ENCODE measurements around the gene ERO1A.
A peak's percentile ranks its signal among the peaks of the same experiment; 100 is the strongest.

Gene ERO1A

GRCh38 chr14:52660325-52660724 lies 35.0 kb downstream of the ERO1A start:
- peaks cover 2% of the 10 kb centered on the region; the same call in 1 of the 2 replicates for H3F3A ChIP-seq (ENCODE audit: control insufficient read depth, insufficient read depth)
- H4K20me1 ChIP-seq (ENCODE audit: control insufficient read depth, insufficient read depth, low read depth, low read length), result no peaks in the 10 kb centered on the region
- H3K4me1 ChIP-seq (ENCODE audit: control insufficient read depth, low read length), result no peaks in the 10 kb centered on the region
- no peak overlapping the region for H3K4me2 ChIP-seq (ENCODE audit: low read length)
- H3K9me2 ChIP-seq (replicated peaks; ENCODE audit: control insufficient read depth, low read length), result no peaks in the 10 kb centered on the region
- TF ChIP-seq EZH2phosphoT487 (IDR thresholded peaks at IDR 0.05; ENCODE audit: borderline replicate concordance, low read length) (no peak), CTCF (IDR thresholded peaks at IDR 0.05; ENCODE audit: low read depth, low read length, poor library complexity, severe bottlenecking) (no peak)
- H3K9me3 ChIP-seq (ENCODE audit: control insufficient read depth, insufficient read depth, low read length), result no peaks in the 10 kb centered on the region
- H3K27ac ChIP-seq (ENCODE audit: low read depth, low read length), result no peak overlapping the region
- no peaks in the 10 kb centered on the region for H3K27me3 ChIP-seq (ENCODE audit: control insufficient read depth, low read length)
- no peaks in the 10 kb centered on the region for H3K79me2 ChIP-seq (ENCODE audit: control insufficient read depth, low read length)
- no peak overlapping the region for H3K4me3 ChIP-seq (ENCODE audit: low read length)
- peaks cover 22% of the 10 kb centered on the region for H3K36me3 ChIP-seq (ENCODE audit: control insufficient read depth, low read length)

GRCh38 chr14:52656905-52657304 lies 38.5 kb downstream of the ERO1A start:
- Histone ChIP-seq H3K36me3 (ENCODE audit: control insufficient read depth, low read length) (peaks cover 32% of the 10 kb centered on the region), H3K4me2 (ENCODE audit: low read length) (no peak overlapping the region), H3K4me3 (ENCODE audit: low read length) (no peak overlapping the region), H3K9me2 (replicated peaks; ENCODE audit: control insufficient read depth, low read length) (no peaks in the 10 kb centered on the region), H3K4me1 (ENCODE audit: control insufficient read depth, low read length) (no peaks in the 10 kb centered on the region), H3K9me3 (ENCODE audit: control insufficient read depth, insufficient read depth, low read length) (no peaks in the 10 kb centered on the region), H4K20me1 (ENCODE audit: control insufficient read depth, insufficient read depth, low read depth, low read length) (no peaks in the 10 kb centered on the region), H3F3A (ENCODE audit: control insufficient read depth, insufficient read depth) (no peaks in the 10 kb centered on the region), H3K27ac (ENCODE audit: low read depth, low read length) (no peak overlapping the region), H3K27me3 (ENCODE audit: control insufficient read depth, low read length) (no peaks in the 10 kb centered on the region), H3K79me2 (ENCODE audit: control insufficient read depth, low read length) (no peaks in the 10 kb centered on the region)
- TF ChIP-seq CTCF (IDR thresholded peaks at IDR 0.05; ENCODE audit: low read depth, low read length, poor library complexity, severe bottlenecking), result no peak
- no peak for TF ChIP-seq EZH2phosphoT487 (IDR thresholded peaks at IDR 0.05; ENCODE audit: borderline replicate concordance, low read length)

- Histone ChIP-seq H3F3A (ENCODE audit: control insufficient read depth, insufficient read depth) (no peaks in the 10 kb centered on the region), H3K27ac (ENCODE audit: low read depth, low read length) (no peak overlapping the region), H4K20me1 (ENCODE audit: control insufficient read depth, insufficient read depth, low read depth, low read length) (no peaks in the 10 kb centered on the region), H3K27me3 (ENCODE audit: control insufficient read depth, low read length) (no peaks in the 10 kb centered on the region), H3K79me2 (ENCODE audit: control insufficient read depth, low read length) (no peaks in the 10 kb centered on the region), H3K36me3 (ENCODE audit: control insufficient read depth, low read length) (peaks cover 47% of the 10 kb centered on the region), H3K9me2 (replicated peaks; ENCODE audit: control insufficient read depth, low read length) (no peaks in the 10 kb centered on the region), H3K4me2 (ENCODE audit: low read length) (no peak overlapping the region), H3K9me3 (ENCODE audit: control insufficient read depth, insufficient read depth, low read length) (no peaks in the 10 kb centered on the region), H3K4me1 (ENCODE audit: control insufficient read depth, low read length) (no peaks in the 10 kb centered on the region), H3K4me3 (ENCODE audit: low read length) (no peak overlapping the region)
- peak; percentile 22 for TF ChIP-seq CTCF (IDR thresholded peaks at IDR 0.05; ENCODE audit: low read depth, low read length, poor library complexity, severe bottlenecking)
- no peak for TF ChIP-seq EZH2phosphoT487 (IDR thresholded peaks at IDR 0.05; ENCODE audit: borderline replicate concordance, low read length)
Measured at GRCh38 chr14:52650774-52651173, 44.6 kb downstream of the ERO1A start.

- Histone ChIP-seq H3K27ac (ENCODE audit: low read depth, low read length) (no peak overlapping the region), H3K27me3 (ENCODE audit: control insufficient read depth, low read length) (no peaks in the 10 kb centered on the region), H3K4me1 (ENCODE audit: control insufficient read depth, low read length) (no peaks in the 10 kb centered on the region), H3K36me3 (ENCODE audit: control insufficient read depth, low read length) (peaks cover 52% of the 10 kb centered on the region), H3F3A (ENCODE audit: control insufficient read depth, insufficient read depth) (no peaks in the 10 kb centered on the region), H3K79me2 (ENCODE audit: control insufficient read depth, low read length) (no peaks in the 10 kb centered on the region), H3K9me3 (ENCODE audit: control insufficient read depth, insufficient read depth, low read length) (no peaks in the 10 kb centered on the region), H3K4me3 (ENCODE audit: low read length) (no peak overlapping the region), H4K20me1 (ENCODE audit: control insufficient read depth, insufficient read depth, low read depth, low read length) (no peaks in the 10 kb centered on the region), H3K4me2 (ENCODE audit: low read length) (no peak overlapping the region), H3K9me2 (replicated peaks; ENCODE audit: control insufficient read depth, low read length) (no peaks in the 10 kb centered on the region)
- TF ChIP-seq EZH2phosphoT487 (IDR thresholded peaks at IDR 0.05; ENCODE audit: borderline replicate concordance, low read length) (no peak), CTCF (IDR thresholded peaks at IDR 0.05; ENCODE audit: low read depth, low read length, poor library complexity, severe bottlenecking) (no peak)
Measured at GRCh38 chr14:52649511-52649910, 45.8 kb downstream of the ERO1A start.

Measured in DOHH2 (cell line).